GM13976 (cell line): ENCODE data around the gene VAMP2.

Source experiments
- DNase-seq: peaks from one replicate; pipeline ENCODE4 v3.0.0; 2012; ENCODE audit warnings: low spot score
- in situ Hi-C: fragments of 300-500 bp; cut with MboI; formaldehyde crosslinking; loops from one replicate; pipeline ENCODE4 v1.12.0; 2022; ENCODE audit warnings: low sequenced_read_pairs, mixed read lengths, inconsistent platforms; ENCODE audit not compliant: unreplicated experiment
- TF ChIP-seq, protein P1 (sequence below): IDR thresholded peaks from 2 replicates; pipeline ENCODE4 v1.5.1; 2012; ENCODE audit warnings: borderline replicate concordance, mild to moderate bottlenecking; ENCODE audit not compliant: insufficient read depth; ENCODE audit errors: extremely low read depth, missing control alignments, control extremely low read depth

VAMP2 gene

DNA sequence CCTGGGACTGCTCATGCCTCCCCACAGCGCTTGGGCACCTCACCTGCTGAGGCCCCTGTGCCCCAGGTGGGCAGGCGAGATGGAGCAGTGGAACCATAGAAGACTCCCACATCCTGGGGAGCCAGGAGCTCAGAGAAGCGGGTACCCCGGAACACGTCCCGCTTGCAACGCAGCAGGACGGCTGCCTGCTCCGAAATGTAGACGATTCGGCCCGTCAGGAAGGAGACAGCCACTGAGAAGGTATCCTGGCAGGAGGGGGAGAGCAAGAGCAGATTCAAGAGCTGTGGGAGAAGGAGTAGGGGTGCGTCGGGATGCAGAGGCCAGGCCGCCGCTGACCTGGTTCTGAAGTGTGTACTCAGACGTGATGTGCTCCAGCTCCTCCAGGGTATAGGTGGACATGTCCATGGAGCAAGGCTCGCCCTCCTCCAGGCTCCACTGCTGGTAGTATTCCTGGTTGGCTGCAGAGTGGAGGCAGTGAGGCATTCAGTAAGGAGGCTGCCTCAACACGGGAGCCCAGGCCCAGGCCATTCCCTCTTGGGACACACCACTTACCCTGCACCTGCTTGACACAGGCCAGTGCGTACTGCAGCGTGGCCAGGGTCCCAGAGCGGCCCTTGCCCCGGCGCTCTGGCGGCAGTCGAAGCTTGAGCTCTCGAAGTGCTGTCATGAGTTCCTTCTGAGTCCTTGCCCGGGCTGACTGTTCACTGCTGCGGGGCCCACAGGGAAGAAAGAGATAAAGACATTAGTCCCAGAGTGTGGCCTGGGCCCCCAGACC is 13.1 kb downstream of the VAMP2 start:
- in situ Hi-C loops, result no loop called here
- TF ChIP-seq, protein P1, sequence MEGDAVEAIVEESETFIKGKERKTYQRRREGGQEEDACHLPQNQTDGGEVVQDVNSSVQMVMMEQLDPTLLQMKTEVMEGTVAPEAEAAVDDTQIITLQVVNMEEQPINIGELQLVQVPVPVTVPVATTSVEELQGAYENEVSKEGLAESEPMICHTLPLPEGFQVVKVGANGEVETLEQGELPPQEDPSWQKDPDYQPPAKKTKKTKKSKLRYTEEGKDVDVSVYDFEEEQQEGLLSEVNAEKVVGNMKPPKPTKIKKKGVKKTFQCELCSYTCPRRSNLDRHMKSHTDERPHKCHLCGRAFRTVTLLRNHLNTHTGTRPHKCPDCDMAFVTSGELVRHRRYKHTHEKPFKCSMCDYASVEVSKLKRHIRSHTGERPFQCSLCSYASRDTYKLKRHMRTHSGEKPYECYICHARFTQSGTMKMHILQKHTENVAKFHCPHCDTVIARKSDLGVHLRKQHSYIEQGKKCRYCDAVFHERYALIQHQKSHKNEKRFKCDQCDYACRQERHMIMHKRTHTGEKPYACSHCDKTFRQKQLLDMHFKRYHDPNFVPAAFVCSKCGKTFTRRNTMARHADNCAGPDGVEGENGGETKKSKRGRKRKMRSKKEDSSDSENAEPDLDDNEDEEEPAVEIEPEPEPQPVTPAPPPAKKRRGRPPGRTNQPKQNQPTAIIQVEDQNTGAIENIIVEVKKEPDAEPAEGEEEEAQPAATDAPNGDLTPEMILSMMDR, result no peak
- no peak for DNase-seq

GRCh38 chr17:8148560-8148959 is 14.2 kb downstream of the VAMP2 start:
- in situ Hi-C loops, result no loop called here
- DNase-seq, result no peak
- TF ChIP-seq, protein P1, result no peak

DNA sequence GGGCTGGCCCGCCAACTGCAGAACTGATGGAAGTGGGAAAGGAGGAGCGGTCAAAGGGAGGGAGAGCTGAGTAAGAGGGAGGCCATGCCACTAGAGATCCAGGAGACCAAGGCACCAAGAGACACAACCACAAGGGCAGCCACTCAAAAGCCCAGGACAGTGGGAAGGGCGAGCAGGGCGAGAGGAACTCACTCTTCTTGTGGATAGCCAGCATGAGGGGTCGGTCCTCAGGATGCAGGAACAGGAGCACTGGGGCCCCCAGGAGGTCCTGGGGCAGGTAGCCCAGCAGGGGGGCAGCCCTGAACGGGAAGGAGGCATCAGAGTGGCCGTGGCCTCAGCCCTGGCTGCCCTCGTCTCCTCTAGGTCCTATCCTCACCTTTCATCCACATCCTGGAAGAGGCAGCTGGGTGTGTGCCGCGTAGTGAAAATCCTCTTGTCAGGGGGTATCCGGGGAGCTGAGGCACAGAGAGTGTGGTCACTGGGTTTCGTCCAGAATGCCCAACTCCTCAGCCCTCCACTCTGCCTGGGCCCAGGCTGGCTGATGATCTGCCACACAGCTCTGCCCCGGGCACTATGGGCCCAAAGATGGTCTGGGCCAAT is 14.8 kb downstream of the VAMP2 start:
- in situ Hi-C loops, result no loop called here
- TF ChIP-seq, protein P1, result no peak

DNA sequence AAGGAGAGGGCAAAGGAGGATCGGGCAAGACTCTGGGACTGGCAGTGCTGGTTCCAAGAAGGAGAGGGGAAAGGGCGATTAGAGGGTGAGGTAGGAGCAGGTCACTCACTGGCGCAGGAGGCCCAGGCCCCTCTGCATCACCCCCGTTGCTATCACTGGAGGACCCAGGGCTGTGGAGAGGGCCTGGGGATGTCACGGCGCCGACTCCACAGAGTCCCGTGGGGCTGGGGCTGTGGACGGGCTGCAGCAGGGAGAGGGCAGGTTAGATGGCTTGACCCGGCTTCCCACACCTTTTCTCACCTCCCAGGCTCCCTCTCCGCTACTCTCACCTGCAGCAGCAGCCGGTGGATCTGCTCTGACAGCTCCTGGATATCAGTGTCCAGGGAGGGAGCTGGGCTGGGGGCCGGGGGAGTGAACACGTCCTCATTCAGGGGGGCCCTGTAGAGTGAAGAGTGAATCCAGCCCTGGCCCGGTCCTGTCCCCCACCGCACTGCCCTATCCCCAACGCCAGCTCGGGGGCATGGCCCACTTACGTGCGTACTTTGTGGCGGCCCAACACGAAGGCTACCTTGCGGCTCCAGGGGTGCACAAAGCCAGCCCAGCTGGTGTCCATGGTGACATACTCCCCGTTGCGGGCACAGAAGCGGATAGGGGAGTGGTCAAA is 15.5 kb downstream of the VAMP2 start:
- no peak for DNase-seq
- TF ChIP-seq, protein P1, result no peak
- in situ Hi-C loops, result no loop called here

More for the DNA sequence above, 14.8 kb downstream of the VAMP2 start:
- DNase-seq, result no peak

DNA sequence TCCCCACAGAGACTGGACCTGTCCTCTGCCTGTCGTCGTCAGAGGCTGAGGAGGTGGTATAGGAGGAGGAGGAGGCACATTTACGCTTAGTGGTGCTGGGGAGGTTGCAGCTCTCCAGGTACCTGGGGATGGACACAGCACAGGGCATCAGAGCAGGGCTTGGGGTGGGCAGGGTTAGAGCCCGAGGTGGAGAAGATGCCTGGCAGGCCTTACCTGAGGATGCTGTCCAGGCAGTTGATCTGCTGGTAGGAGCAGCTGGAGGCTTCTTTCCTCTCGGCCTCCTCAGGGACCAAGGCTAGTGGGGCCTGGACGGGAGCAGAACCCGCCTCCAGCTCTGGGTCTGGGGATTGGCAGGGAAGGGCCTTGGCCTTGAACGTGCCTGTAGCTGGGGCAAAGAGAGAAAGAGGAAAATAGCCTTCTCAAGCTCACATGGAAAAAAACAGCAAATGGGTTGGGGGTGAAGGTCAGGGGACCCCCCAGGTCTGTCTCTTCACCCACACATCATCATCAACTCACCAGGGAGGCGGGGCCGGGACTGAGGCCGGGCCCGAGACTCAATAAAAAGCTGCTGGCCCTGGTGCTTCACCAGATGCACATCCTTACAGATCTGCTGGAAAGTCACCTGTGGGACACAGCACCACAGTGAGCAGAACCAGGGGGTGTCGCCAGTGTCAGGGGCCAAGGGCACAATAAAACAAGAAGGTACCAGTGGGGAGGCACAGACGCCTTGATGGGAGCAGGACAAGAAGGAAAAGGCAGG is 16.2 kb downstream of the VAMP2 start:
- DNase-seq, result no peak
- TF ChIP-seq, protein P1, result no peak
- in situ Hi-C loops, result no loop called here

DNA sequence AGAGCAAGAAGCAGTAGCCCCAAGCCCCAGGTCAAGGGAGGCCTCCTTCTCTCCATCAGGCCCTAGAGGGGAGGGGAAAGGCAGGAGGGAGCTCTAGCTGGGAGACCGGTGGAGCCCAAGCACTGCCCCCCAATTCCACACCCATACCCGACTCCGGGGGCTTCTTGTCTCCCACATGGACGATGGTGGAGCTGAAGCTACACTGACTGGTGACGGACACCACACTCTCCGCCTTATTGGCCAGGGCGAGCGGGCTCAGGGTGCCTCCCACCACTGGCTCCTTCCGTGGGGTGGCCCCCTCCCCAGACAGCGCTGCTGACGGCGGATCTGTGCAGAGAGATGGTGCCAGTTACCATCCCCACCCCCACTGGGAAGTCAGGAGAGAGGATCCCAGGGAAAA is 16.9 kb downstream of the VAMP2 start:
- in situ Hi-C loops, result no loop called here
- TF ChIP-seq, protein P1, result no peak
- no peak for DNase-seq
